K562 (cell line): ENCODE data around the gene ZNF785. TPM values are rescaled to one million over a fixed set of nuclear protein-coding genes. Genes with fewer than 3 reads are reported as not detected.
A peak's percentile ranks its signal among the peaks of the same experiment; 100 is the strongest.

Experiments used
- ATAC-seq: fragments of 200-7000 bp; cut with Tn5 transposase; 3 replicates; pipeline ENCODE4 v1.9.1; 2020; ENCODE audit warnings: moderate library complexity
- BruUV-seq: library from RNA; stranded (reverse); fragments of 400-500 nt; replicated peaks from 2 replicates; lab custom pipeline; 2021; lab: Mats Ljungman, UMichigan
- CTCF ChIA-PET: fragments of 300-600 bp; formaldehyde crosslinking; extraction: SDS; loops from one replicate; lab custom pipeline; 2021; ENCODE audit warnings: low intra/inter-chr PET ratio; lab: Yijun Ruan, JAX
- POLR2A ChIA-PET: fragments of 300-600, 350-650 bp; sonication (Branson Sonifier 250); formaldehyde crosslinking; extraction: SDS; loops from one replicate; lab custom pipeline; 2021; ENCODE audit warnings: antibody characterized with exemption, inconsistent platforms; lab: Yijun Ruan, JAX
- DNase-seq, 4 experiments: peaks; one replicate each; pipeline versions ENCODE4 v3.0.0 to v3.0.0-alpha.2; 2011 to 2018; ENCODE audit warnings: low spot score in 3 of 4, mixed read lengths in 3 of 4; ENCODE audit errors: extremely low read depth in 1 of 4
- FAIRE-seq: peaks from 2 replicates; lab custom pipeline; 2011; peaks lifted over from hg19 to GRCh38; lab: Jason Lieb, UNC
- H2AFZ ChIP-seq: 2 replicates; pipeline ENCODE4 v1.6.0; 2011; ENCODE audit warnings: low read depth, low read length, control low read depth, inconsistent platforms
- H3K27ac ChIP-seq: fragments of 200-600 bp; 3 replicates; pipeline ENCODE4 v1.8.0; 2011; ENCODE audit warnings: low read depth, mild to moderate bottlenecking, control low read depth, inconsistent platforms, low read length, moderate library complexity, mixed read lengths; ENCODE audit errors: extremely low read depth
- H3K27me3 ChIP-seq, 2 experiments: fragments of 300-600 bp in 1 of 2; 2 replicates in 1 of 2; 3 replicates in 1 of 2; pipeline versions ENCODE4 v1.6.0 to v1.8.0; 2011; ENCODE audit warnings: inconsistent platforms in 2 of 2, low read length in 2 of 2, mild to moderate bottlenecking in 1 of 2, mixed read lengths in 1 of 2, moderate library complexity in 1 of 2; ENCODE audit not compliant: control insufficient read depth in 2 of 2, insufficient read depth in 2 of 2
- H3K36me3 ChIP-seq: fragments of 300-600 bp; 3 replicates; pipeline ENCODE4 v1.8.0; 2011; ENCODE audit warnings: mild to moderate bottlenecking, low read length, inconsistent platforms; ENCODE audit not compliant: control insufficient read depth, insufficient read depth
- H3K4me1 ChIP-seq, 2 experiments: fragments of 200-600 bp in 1 of 2; replicated peaks in 1 of 2; 2 replicates in 1 of 2; 3 replicates in 1 of 2; pipeline versions ENCODE4 v1.5.1 to v1.8.0; 2011; ENCODE audit warnings: inconsistent platforms in 2 of 2, low read length in 2 of 2, mild to moderate bottlenecking in 1 of 2, mixed read lengths in 1 of 2, moderate library complexity in 1 of 2; ENCODE audit not compliant: control insufficient read depth in 2 of 2, insufficient read depth in 2 of 2
- H3K4me2 ChIP-seq: 2 replicates; pipeline ENCODE4 v1.6.1; 2011; ENCODE audit warnings: low read length, control low read depth, inconsistent platforms, mixed read lengths; ENCODE audit not compliant: insufficient read depth
- H3K4me3 ChIP-seq: fragments of 200-600 bp; sonication (generic), shearing (Covaris generic); 2 replicates; pipeline ENCODE4 v1.5.1; 2016; ENCODE audit warnings: control low read depth, inconsistent platforms
- H3K79me2 ChIP-seq: fragments of 200-600 bp; 3 replicates; pipeline ENCODE4 v1.8.0; 2011; ENCODE audit warnings: low read length, inconsistent platforms; ENCODE audit not compliant: control insufficient read depth, insufficient read depth
- H3K9ac ChIP-seq, 2 experiments: 2 replicates each; pipeline versions ENCODE4 v1.6.0 to v1.6.1; 2011; ENCODE audit warnings: low read depth in 2 of 2, low read length in 2 of 2, control low read depth in 1 of 2, inconsistent platforms in 1 of 2, mild to moderate bottlenecking in 1 of 2, mixed read lengths in 1 of 2; ENCODE audit not compliant: insufficient read depth in 1 of 2
- H3K9me1 ChIP-seq: one replicate; pipeline ENCODE4 v1.6.0; 2011; ENCODE audit warnings: inconsistent platforms, mild to moderate bottlenecking, low read length, moderate library complexity; ENCODE audit not compliant: control insufficient read depth, insufficient read depth
- H3K9me3 ChIP-seq: replicated peaks from 2 replicates; pipeline ENCODE4 v1.5.1; 2011; ENCODE audit warnings: low read depth, low read length, inconsistent platforms; ENCODE audit not compliant: control insufficient read depth, insufficient read depth
- H4K20me1 ChIP-seq: replicated peaks from 2 replicates; pipeline ENCODE4 v1.6.1; 2011; ENCODE audit warnings: low read length, inconsistent platforms, mixed read lengths; ENCODE audit not compliant: control insufficient read depth, insufficient read depth
- AFF4 ChIP-seq: sonication (generic); formaldehyde crosslinking; IDR thresholded peaks from 2 replicates; pipeline ENCODE4 v1.8.0; 2023; ENCODE audit warnings: mild to moderate bottlenecking, missing genetic modification reagents
- BCOR ChIP-seq: fragments of 450-650 bp; IDR thresholded peaks from 2 replicates; pipeline ENCODE4 v1.6.1; 2016
- CBX3 ChIP-seq, 2 experiments: IDR thresholded peaks; 1 replicate in 1 of 2; 2 replicates in 1 of 2; pipeline ENCODE4 v1.6.1; 2012; ENCODE audit warnings: inconsistent platforms in 2 of 2, low read length in 2 of 2, borderline replicate concordance in 1 of 2, control low read depth in 1 of 2
- NONO ChIP-seq, 2 experiments: fragments of 200-400 bp in 1 of 2; fragments of 450-650 bp in 1 of 2; formaldehyde crosslinking in 1 of 2; IDR thresholded peaks; 2 replicates each; pipeline ENCODE4 v1.6.1; 2017; ENCODE audit warnings: low read depth in 2 of 2, mild to moderate bottlenecking in 2 of 2, moderate library complexity in 2 of 2, low read length in 1 of 2
- SIRT6 ChIP-seq: IDR thresholded peaks from one replicate; pipeline ENCODE4 v1.6.1; 2012; ENCODE audit warnings: low read depth, mild to moderate bottlenecking, control low read depth, inconsistent platforms, low read length, moderate library complexity
- SRF ChIP-seq, 2 experiments: fragments of 250-450, 450-650 bp in 1 of 2; sonication (Bioruptor Pico) in 1 of 2; sonication (generic) in 1 of 2; formaldehyde crosslinking; IDR thresholded peaks; 2 replicates each; pipeline versions ENCODE4 v1.5.0 to v1.5.1; 2020 to 2022; ENCODE audit warnings: mild to moderate bottlenecking in 1 of 2, missing genetic modification reagents in 1 of 2
- STAT6 ChIP-seq: sonication (generic); formaldehyde crosslinking; IDR thresholded peaks from 2 replicates; pipeline ENCODE4 v1.8.1; 2023; ENCODE audit warnings: mild to moderate bottlenecking, missing genetic modification reagents
- TBP ChIP-seq: optimal IDR thresholded peaks from 2 replicates; pipeline ENCODE3; 2011; ENCODE audit warnings: low read depth, low read length, improper control_type of control experiment
- TFAP4 ChIP-seq: sonication (generic); formaldehyde crosslinking; IDR thresholded peaks from 2 replicates; pipeline ENCODE4 v1.8.0; 2022; ENCODE audit warnings: missing genetic modification reagents, mild to moderate bottlenecking, moderate library complexity, borderline replicate concordance
- WGBS: fragments of 100-300 bp; shearing (Covaris generic); methylation state at CpG from one replicate; pipeline ENCODE4 v1.1.6; 2016; ENCODE audit warnings: low coverage, mixed read lengths; ENCODE audit not compliant: insufficient coverage; ENCODE audit errors: missing lambda C conversion rate; 5-methylcytosine and 5-hydroxymethylcytosine counted together
- in situ Hi-C: fragments of 300-500 bp; cut with MboI; formaldehyde crosslinking; loops from 4 replicates; pipeline ENCODE4 v1.15.0; 2018; ENCODE audit warnings: inconsistent platforms, mixed read lengths
- intact Hi-C: fragments of 100-400 bp; cut with micrococcal nuclease; formaldehyde crosslinking; loops from 2 replicates; pipeline ENCODE4 v1.14.2; 2022
- polyA plus RNA-seq, 8 experiments: library from polyadenylated mRNA; depleted of rRNA in 4 of 8; stranded (reverse) in 5 of 8; unstranded in 3 of 8; fragments of >200 nt; fragmentation: Nextera tagmentation in 2 of 8; fragmentation: Illumina TruSeq in 1 of 8; extraction: Ambion mirVana in 2 of 8; extraction: Trizol in 1 of 8; gene quantifications; 2 replicates each; pipeline versions ENCODE4 v1.2.1 to v1.2.3, GENCODE V29; 2011 to 2014; ENCODE audit warnings: inconsistent platforms in 1 of 8, missing spikeins in 1 of 8
- total RNA-seq, 7 experiments: library from RNA; depleted of rRNA in 6 of 7; stranded (reverse); fragments of >200 nt in 6 of 7; fragmentation: Illumina TruSeq in 2 of 7; extraction: Trizol in 2 of 7; gene quantifications; 2 replicates each; pipeline versions ENCODE4 v1.2.1 to v1.2.3, GENCODE V29; 2011 to 2021; ENCODE audit warnings: low replicate concordance in 1 of 7
- TF ChIP-seq, protein P1 (sequence below), 2 experiments: IDR thresholded peaks; 2 replicates each; pipeline ENCODE4 v1.6.1; 2011; ENCODE audit warnings: borderline replicate concordance in 1 of 2, control low read depth in 1 of 2, low read depth in 1 of 2, low read length in 1 of 2, mild to moderate bottlenecking in 1 of 2, mixed read lengths in 1 of 2, moderate library complexity in 1 of 2; ENCODE audit not compliant: insufficient read depth in 1 of 2, insufficient read length in 1 of 2, poor library complexity in 1 of 2, severe bottlenecking in 1 of 2; ENCODE audit errors: extremely low read depth in 1 of 2

ZNF785 gene
- total and polyA plus RNA-seq, 9 of the 15 experiments (the other 6 are each of a cell fraction or from before 2014, with no cell fraction given): 0.64 to 11.0 (median 6.4) TPM

DNA sequence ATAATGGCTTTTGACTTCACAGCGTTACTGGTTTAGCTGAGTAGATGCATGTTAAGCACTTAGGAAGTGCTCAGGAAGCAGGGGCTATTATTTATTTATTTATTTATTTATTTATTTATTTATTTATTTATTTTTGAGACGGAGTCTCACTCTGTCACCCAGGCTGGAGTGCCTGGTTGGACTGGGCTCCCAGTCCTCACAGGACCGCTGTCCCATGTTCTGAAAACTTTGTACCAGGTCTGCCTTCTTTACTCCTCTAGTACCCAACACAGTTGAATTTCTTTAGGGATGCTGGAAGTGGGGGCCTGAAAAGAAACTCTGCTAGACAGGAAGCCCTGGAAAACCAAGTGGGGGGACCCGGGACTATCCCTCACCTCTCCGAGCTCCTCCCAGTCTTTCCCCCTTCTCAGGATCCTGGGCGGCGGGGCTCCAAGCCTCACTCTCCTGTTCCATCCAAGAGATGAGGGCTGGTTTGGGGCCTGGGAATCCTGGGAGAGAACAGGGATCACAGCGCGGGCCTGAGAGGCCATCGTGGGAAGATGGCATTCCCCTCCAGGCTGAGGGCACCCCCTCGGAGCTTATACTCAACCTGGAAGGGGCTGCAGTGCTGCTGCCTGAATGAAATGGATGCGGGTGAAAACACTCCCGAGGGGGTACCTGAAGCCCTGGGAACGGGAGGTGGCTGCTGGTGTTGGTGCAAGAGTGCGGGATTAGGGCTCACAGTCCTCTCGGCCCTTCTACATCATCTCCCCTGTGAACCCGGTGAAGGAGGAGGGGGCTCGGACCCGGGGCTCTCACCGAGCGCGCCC, 14.7 kb downstream of the ZNF785 start:
- no peaks in the 10 kb centered on the region for H3K9me3 ChIP-seq
- peak overlapping the region; percentile 65 for H3K4me3 ChIP-seq
- H3K4me2 ChIP-seq: peak overlapping the region; percentile 92
- POLR2A ChIA-PET: interaction anchor here (0.6 to 2.8 kb wide), 7 partner anchors 11 to 125 kb away, joined by 3 to 28 read pairs (median 5); partner anchors contain the start of genes PRR14, SEPHS2, ZNF764 and ZNF785
- peaks cover 36% of the 10 kb centered on the region for H3K79me2 ChIP-seq
- 48% methylated on average over 18 of the region's 22 CpGs for WGBS
- DNase-seq: peak in 2 of 4 experiments; percentile 12 to 42
- no TSS peak for BruUV-seq
- no peaks in the 10 kb centered on the region for H3K9me1 ChIP-seq
- peak overlapping the region; percentile 83 for H3K27ac ChIP-seq
- H2AFZ ChIP-seq: peak overlapping the region; percentile 88
- no peaks in the 10 kb centered on the region for H4K20me1 ChIP-seq
- H3K27me3 ChIP-seq: no peaks in the 10 kb centered on the region
- intact Hi-C loops: no loop called here
- peak overlapping the region; percentile 71 to 93 for H3K9ac ChIP-seq
- peaks cover 17 to 38% of the 10 kb centered on the region in 2 experiments for H3K4me1 ChIP-seq
- no peak for FAIRE-seq
- CTCF ChIA-PET: no interaction called here
- ATAC-seq: no peak; the same call in 2 of the 3 replicates
- peaks cover 2% of the 10 kb centered on the region; the same call in 1 of the 3 replicates for H3K36me3 ChIP-seq
- in situ Hi-C loops: no loop called here
- TF ChIP-seq TBP: no peak
- TF ChIP-seq, protein P1, sequence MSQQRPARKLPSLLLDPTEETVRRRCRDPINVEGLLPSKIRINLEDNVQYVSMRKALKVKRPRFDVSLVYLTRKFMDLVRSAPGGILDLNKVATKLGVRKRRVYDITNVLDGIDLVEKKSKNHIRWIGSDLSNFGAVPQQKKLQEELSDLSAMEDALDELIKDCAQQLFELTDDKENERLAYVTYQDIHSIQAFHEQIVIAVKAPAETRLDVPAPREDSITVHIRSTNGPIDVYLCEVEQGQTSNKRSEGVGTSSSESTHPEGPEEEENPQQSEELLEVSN (IDR thresholded peaks at IDR 0.05; ENCODE audit: borderline replicate concordance in 1 of 2, extremely low read depth in 1 of 2, insufficient read depth in 1 of 2, insufficient read length in 1 of 2, low read depth in 1 of 2, low read length in 1 of 2, poor library complexity in 1 of 2, severe bottlenecking in 1 of 2): peak in 1 of 2 experiments; percentile 7
- TF ChIP-seq AFF4 (CRISPR knock-in tag): 0 out of 2 replicates have a peak, but pooled peaks have one; percentile 6
- TF ChIP-seq STAT6 (CRISPR knock-in tag): no peak
- no peak for TF ChIP-seq BCOR
- TF ChIP-seq SRF (CRISPR knock-in tag; IDR thresholded peaks at IDR 0.05): 0 out of 4 replicates have a peak, but pooled peaks of 1 of the 2 experiments have one; percentile 18
- TF ChIP-seq TFAP4 (CRISPR knock-in tag): peak; percentile 53; the same call in 1 of the 2 replicates
- TF ChIP-seq SIRT6: no peak
- no peak for TF ChIP-seq CBX3 (IDR thresholded peaks at IDR 0.05; ENCODE audit: borderline replicate concordance in 1 of 2, low read length in 2 of 2)
- TF ChIP-seq NONO (IDR thresholded peaks at IDR 0.05; ENCODE audit: low read depth in 2 of 2, low read length in 1 of 2): no peak
